Measurements from ENCODE around the gene MKNK1. TPM values are rescaled to one million over a fixed set of nuclear protein-coding genes. Genes with fewer than 3 reads are reported as not detected.

MKNK1 gene
- total RNA-seq, 1 donor from 2014 or later: 25.1 TPM

- Mint-ChIP-seq H3K36me3 (ENCODE audit: low read depth) (peaks cover 32% of the 10 kb centered on the region), H3K4me1 (ENCODE audit: low read depth) (no peaks in the 10 kb centered on the region), H3K9me3 (ENCODE audit: low read depth) (no peaks in the 10 kb centered on the region), H3K27me3 (ENCODE audit: low read depth) (no peaks in the 10 kb centered on the region), H3K27ac (ENCODE audit: unreplicated experiment) (no peak overlapping the region), H3K4me3 (ENCODE audit: unreplicated experiment) (no peak overlapping the region)
- no peak for TF ChIP-seq CTCF (IDR thresholded peaks at IDR 0.05)
- no peak for DNase-seq (ENCODE audit: low spot score)
Measured at GRCh38 chr1:46583494-46583893, 20.6 kb downstream of the MKNK1 start.

GRCh38 chr1:46582972-46583371 is 21.1 kb downstream of the MKNK1 start:
- Mint-ChIP-seq H3K4me3 (ENCODE audit: unreplicated experiment) (no peak overlapping the region), H3K27me3 (ENCODE audit: low read depth) (no peaks in the 10 kb centered on the region), H3K36me3 (ENCODE audit: low read depth) (peaks cover 35% of the 10 kb centered on the region), H3K9me3 (ENCODE audit: low read depth) (no peaks in the 10 kb centered on the region), H3K27ac (ENCODE audit: unreplicated experiment) (no peak overlapping the region), H3K4me1 (ENCODE audit: low read depth) (no peaks in the 10 kb centered on the region)
- TF ChIP-seq CTCF (IDR thresholded peaks at IDR 0.05): no peak
- DNase-seq (ENCODE audit: low spot score): no peak

- Mint-ChIP-seq H3K27ac (ENCODE audit: unreplicated experiment) (no peak overlapping the region), H3K9me3 (ENCODE audit: low read depth) (no peaks in the 10 kb centered on the region), H3K36me3 (ENCODE audit: low read depth) (peaks cover 33% of the 10 kb centered on the region), H3K4me1 (ENCODE audit: low read depth) (no peaks in the 10 kb centered on the region), H3K4me3 (ENCODE audit: unreplicated experiment) (no peak overlapping the region), H3K27me3 (ENCODE audit: low read depth) (no peaks in the 10 kb centered on the region)
- DNase-seq (ENCODE audit: low spot score): no peak
- no peak for TF ChIP-seq CTCF (IDR thresholded peaks at IDR 0.05)
Measured at GRCh38 chr1:46581681-46582455, 22.2 kb downstream of the MKNK1 start.

- Mint-ChIP-seq H3K4me3 (ENCODE audit: unreplicated experiment) (no peak overlapping the region), H3K4me1 (ENCODE audit: low read depth) (no peaks in the 10 kb centered on the region), H3K27me3 (ENCODE audit: low read depth) (no peaks in the 10 kb centered on the region), H3K36me3 (ENCODE audit: low read depth) (peaks cover 32% of the 10 kb centered on the region), H3K27ac (ENCODE audit: unreplicated experiment) (no peak overlapping the region), H3K9me3 (ENCODE audit: low read depth) (no peaks in the 10 kb centered on the region)
- no peak for TF ChIP-seq CTCF (IDR thresholded peaks at IDR 0.05)
- no peak for DNase-seq (ENCODE audit: low spot score)
Measured at GRCh38 chr1:46580140-46580903, 23.7 kb downstream of the MKNK1 start.

GRCh38 chr1:46577671-46578070 is 26.4 kb downstream of the MKNK1 start:
- TF ChIP-seq CTCF (IDR thresholded peaks at IDR 0.05): no peak
- Mint-ChIP-seq H3K27ac (ENCODE audit: unreplicated experiment) (no peak overlapping the region), H3K4me1 (ENCODE audit: low read depth) (no peaks in the 10 kb centered on the region), H3K9me3 (ENCODE audit: low read depth) (no peaks in the 10 kb centered on the region), H3K27me3 (ENCODE audit: low read depth) (no peaks in the 10 kb centered on the region), H3K36me3 (ENCODE audit: low read depth) (peaks cover 21% of the 10 kb centered on the region), H3K4me3 (ENCODE audit: unreplicated experiment) (no peak overlapping the region)
- no peak for DNase-seq (ENCODE audit: low spot score)
